AG08395 (cell line): Measurements from ENCODE around the gene CD59.
A peak's percentile ranks its signal among the peaks of the same experiment; 100 is the strongest.
"Not testable (repeated sequence)": the region's sequence is repeated elsewhere in the genome, so short reads cannot be mapped to it uniquely, and the experiment has no call there.

Experiments
- DNase-seq: peaks from one replicate; pipeline ENCODE4 v3.0.0; 2012; ENCODE audit warnings: mixed read lengths, low spot score

Gene CD59

DNA sequence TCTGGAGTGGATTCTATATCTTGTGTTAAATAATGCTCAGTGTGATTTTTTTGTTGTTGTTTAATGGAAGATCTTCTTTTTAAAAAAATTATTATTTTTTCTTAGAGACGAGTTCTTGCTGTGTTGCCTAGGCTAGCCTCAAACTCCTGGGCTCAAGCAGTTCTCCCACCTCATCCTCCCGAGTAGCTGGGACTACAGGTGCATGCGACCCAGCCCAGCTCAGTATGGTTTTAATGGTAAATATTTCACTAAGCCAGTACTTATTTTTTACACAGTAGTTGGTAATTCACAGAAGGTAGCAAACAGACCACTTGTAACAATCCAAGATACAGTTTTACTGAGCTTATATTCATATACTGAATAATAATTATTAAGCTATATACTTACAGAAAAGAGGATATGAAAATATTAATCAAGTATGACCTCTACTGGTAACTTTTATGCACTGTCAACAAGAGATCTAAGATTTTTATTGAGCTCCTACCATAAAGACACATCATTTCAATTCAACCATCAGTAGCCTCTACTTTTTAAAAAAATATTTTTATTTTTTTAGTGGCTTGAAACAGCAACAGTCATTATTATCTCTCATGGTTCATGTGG, 6.1 kb upstream of the CD59 start:
- DNase-seq: peak; percentile 47

GRCh38 chr11:33741806-33742205, 5.6 kb upstream of the CD59 start:
- no peak for DNase-seq

- DNase-seq: no peak
These were observed 1.2 kb upstream of the CD59 start for GRCh38 chr11:33737362-33737821.

GRCh38 chr11:33735271-33736147, 714 bp downstream of the CD59 start:
- DNase-seq: no peak

DNA sequence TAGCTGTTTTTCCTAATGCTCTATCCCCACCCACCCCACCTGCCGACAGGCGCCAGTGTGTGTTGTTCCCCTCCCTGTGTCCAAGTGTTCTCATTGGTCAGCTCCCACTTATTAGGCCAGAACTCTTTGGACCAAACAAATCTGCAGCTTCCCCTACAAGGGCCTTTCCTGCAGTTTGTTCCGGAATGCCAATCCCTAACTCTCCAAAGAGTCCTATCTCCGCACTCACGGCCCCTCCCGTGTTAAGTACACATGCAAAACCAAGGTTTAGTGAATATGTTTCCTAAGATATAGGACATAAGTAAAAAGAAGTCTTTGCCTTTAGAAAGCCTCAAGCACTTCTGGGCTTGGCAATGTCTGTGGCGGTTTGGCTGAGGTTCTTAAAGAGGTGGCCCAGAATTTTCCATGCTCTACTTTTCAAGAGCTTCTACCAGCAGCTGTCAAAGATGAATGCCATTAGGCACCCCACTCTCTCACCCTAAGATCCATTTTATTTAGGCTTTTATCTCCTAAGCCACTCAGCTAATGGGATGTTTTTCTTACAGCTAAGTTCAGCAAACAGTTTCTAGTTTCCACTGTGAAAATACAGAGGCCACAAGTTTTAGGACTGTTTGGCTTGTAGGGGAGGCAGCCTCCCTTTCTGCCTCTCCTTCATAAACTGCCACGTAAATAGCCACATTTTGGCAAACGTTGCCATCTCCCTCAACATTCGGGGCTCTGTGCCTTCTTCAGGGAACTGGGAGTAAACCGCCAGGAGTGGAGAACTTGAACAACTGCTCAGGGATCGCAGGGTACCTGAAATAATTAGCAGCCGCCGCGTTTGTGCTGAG, 1.6 kb downstream of the CD59 start:
- DNase-seq: peak; percentile 22

DNA sequence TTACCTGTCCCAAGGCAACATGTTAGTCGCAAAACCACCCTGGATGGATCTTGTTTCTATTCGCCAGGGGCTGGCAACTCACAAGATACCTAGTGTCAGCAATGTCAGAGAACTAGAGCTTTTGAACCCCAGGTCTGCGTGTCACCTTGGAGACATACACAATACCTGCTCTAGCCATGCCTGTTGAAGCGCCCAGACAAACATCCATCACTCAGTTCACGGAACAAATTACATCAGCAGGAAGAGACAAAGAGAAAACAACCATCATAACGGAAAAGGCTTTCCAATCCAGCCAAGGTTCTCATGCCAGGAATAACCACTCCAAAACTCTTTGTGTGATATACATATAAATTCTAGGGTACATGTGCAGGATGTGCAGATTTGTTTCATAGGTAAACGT, 2.2 kb downstream of the CD59 start:
- DNase-seq: no peak

DNA sequence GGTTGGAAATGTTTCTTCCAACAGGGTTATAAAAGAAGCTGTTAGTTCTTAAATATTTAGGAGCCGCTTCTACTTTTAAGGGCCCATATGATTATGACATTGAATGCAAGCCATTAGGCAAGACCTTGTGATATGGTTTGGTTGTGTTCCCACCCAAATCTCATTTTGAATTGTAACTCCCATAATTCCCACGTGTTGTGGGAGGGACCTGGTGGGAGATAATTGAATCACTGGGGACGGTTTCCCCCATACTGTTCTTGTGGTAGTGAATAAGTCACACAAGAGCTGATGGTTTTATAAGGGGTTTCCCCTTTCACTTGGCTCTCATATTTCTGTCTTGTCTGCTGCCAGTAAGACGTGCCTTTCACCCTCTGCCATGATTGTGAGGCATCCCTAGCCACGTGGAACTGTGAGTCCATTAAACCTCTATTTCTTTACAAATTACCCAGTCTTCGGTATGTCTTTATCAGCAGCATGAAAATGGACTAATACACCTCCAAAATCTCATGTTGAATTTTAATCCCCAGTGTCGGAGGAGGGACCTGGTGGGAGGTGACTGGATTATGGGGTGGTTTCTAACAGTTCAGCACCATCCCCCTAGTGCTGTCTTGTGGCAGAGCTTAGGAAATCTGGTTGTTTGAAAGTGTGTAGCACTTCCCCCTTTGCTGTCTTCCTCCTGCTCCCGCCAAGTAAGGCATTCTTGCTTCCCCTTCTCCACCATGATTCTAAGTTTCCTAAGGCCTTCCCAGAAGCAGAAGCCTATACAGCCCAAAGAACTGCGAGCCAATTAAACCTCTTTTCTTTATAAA, 4.3 kb downstream of the CD59 start:
- no peak for DNase-seq

GRCh38 chr11:33730716-33731115, 5.5 kb downstream of the CD59 start:
- no peak for DNase-seq

DNA sequence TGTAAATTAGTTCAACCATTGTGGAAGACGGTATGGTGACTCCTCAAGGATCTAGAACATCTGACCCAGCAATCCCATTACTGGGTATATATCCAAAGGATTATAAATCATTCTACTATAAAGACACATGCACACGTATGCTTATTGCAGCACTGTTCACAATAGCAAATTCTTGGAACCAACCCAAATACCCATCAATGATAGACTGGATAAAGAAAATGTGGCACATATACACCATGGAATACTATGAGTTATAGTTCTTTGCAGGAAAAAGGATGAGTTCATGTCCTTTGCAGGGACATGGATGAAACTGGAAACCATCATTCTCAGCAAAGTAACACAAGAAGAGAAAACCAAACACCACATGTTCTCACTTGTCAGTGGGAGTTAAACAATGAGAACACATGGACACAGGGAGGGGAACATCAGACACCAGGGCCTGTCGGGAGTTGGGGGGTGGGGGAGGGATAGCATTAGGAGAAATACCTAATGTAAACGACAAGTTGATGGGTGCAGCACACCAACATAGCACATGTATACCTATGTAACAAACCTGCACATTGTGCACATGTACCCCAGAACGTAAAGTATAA, 7.1 kb downstream of the CD59 start:
- DNase-seq: not testable (repeated sequence)

GRCh38 chr11:33727539-33727938, 8.7 kb downstream of the CD59 start:
- DNase-seq: not testable (repeated sequence)

DNA sequence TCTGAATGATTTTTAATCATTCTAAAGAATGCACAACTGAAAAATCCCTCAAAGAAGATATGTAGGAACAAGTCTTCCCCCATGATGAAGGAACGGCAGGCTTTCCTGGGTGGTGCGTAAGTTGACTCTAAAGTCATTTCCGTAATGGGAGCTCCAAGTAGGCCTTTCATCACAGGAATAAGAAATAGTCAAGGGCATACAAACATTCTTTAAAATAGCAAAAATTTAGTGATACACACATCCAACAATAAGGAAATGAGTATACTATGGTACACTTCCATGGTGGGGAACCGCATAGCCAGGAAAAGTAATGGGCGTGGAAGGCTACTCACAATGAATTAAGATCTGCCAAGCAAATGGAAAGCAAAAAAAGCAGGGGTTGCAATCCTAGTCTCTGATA, 10.7 kb downstream of the CD59 start:
- DNase-seq: no peak

DNA sequence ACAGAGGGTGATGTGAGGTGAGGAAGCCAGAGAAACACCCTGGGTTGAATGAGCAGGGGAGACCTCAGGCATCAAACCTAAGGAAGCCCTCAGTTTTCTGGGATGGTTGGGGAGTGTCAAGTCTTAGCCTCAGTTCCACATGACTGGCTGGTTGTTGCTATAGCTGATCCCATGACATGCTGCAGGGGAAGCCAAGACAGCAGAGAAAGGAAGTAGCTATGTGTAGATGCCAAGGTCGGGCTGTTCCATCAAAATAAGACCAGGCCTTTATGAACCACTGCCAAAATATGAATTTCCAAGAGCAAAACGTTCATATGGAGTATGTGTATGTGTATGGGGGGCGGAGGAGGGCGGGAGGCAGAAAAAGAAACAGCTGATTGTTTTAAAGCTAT, 11.6 kb downstream of the CD59 start:
- no peak for DNase-seq

DNA sequence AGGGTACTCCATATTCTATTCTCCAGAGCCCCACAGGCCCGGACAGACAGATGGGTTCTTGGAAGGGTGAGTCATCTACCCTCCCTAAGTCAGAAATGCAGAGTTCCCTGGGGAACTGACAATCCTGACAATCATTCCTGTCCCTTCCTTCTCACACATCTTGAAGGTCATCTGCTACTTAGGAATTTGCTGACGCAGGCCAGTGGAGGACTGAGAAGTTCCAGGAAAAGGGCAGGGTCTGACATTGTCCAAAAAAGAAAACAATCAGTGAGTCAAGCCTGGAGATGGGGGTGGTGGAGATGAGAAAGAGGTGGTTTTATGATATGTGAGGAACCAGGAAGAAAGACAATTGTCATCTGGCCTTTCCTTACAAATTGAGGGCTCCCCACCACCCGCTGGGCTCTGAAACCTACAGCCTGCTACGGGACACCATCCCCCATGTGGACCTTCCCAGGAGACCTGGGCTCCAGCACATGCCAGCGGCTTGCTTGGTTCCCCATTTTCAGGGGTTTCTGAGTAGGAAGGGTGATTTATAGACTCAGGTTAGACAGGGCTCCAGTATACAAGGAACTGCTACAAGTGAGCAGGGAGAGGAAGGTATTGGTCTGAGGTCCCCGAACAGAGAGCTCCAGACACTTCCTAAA, 12.9 kb downstream of the CD59 start:
- peak; percentile 85 for DNase-seq

DNA sequence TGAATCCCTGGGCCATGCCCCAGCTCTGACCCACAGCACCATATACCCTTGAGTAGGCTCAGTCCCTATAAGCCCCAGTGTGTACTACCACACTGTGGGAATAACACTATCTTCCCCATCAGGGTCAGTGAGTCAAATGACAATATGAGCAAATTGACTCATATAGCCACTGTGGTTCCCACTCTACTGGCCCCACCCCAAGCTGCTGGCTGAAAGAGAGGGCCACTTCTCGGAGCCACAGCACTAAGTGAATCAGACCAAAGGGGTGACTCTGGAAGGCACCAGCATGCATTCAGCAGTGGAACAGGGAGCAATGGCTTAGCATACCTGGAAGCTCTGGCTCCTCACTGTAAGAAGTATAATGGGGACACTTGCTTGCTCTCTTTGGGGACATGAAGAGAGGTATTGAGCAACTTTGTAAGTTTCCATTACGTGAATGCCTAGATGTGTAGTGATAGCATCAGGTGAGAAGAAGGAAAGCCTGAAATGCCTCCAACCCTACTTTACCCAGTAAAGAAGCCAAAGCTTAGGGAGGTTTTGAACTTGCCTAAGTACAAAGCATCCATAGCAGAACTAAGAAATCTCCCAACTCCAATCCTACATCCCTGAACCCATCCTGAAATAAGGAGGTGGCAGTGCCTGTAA, 13.5 kb downstream of the CD59 start:
- DNase-seq: peak; percentile 74

GRCh38 chr11:33721984-33722383, 14.2 kb downstream of the CD59 start:
- DNase-seq: no peak

DNA sequence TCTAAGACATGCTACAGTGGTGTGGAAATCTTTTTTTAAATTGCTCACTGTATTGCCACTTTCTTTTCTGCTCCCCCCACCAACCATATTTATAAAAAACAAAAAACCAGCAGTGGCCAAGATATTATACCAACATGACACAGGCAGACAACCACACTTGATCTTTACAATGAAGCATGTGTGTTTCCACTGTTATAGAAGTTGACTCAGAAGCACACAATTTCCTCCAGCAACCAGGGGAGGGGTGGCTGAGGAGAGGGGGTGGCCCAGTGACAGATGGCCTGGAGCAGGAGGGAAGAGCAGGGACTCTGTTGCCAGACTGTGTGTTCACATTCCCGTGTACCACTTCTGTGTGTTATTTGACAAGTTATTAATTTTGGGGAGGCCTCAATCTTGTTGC, 14.8 kb downstream of the CD59 start:
- peak; percentile 66 for DNase-seq

DNA sequence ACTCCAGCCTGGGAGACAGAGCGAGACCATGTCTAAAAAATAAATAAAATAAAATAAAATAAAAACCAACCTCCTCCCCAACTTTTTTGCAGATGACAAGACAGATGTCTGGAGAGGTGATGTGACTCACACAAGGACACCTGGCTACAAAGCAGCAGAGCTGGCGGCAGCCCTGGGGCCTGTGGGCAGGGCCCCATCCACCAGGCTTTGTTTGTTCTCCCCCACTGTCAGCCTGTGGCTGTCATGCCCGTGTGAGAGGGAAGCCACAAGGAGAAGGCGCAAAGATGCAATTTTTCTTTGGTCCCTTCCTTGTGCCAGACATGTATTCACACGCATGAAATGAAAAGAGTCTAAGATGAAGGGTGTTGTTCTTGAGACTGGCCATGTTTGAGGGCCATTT, 16.6 kb downstream of the CD59 start:
- DNase-seq: no peak

- DNase-seq: no peak
These were observed 17.8 kb downstream of the CD59 start for GRCh38 chr11:33718440-33718839.

GRCh38 chr11:33716243-33716642, 20.0 kb downstream of the CD59 start:
- DNase-seq: peak; percentile 48

GRCh38 chr11:33713856-33714398, 22.3 kb downstream of the CD59 start:
- DNase-seq: no peak
